Measurements from ENCODE around the gene BST2. TPM values are rescaled to one million over a fixed set of nuclear protein-coding genes. Genes with fewer than 3 reads are reported as not detected.

The BST2 gene
- total RNA-seq = 100 to 1,000 TPM in 2 of 4 donors, 10 to 100 TPM in 2; 61.5 to 153 (median 92.1) TPM

- no peak for TF ChIP-seq CTCF (IDR thresholded peaks at IDR 0.05; ENCODE audit: low read depth)
These were observed at the start of gene BST2 for GRCh38 chr19:17405250-17406045. TSS of gene BST2 (minus strand) at chr19:17405630. CDS start at chr19:17405575, 55 bp downstream.

GRCh38 chr19:17454576-17455071, 49.2 kb upstream of the BST2 start:
- no peak for TF ChIP-seq CTCF (IDR thresholded peaks at IDR 0.05; ENCODE audit: low read depth)

GRCh38 chr19:17451820-17452219, 46.4 kb upstream of the BST2 start:
- no peak for TF ChIP-seq CTCF (IDR thresholded peaks at IDR 0.05; ENCODE audit: low read depth)

GRCh38 chr19:17450264-17451075, 45.0 kb upstream of the BST2 start:
- no peak for TF ChIP-seq CTCF (IDR thresholded peaks at IDR 0.05; ENCODE audit: low read depth)

GRCh38 chr19:17448131-17448967, 42.9 kb upstream of the BST2 start, which contains the start of gene TMEM221:
TSS of gene TMEM221 (minus strand) at chr19:17448668. CDS start at chr19:17448462, 206 bp downstream.
- TF ChIP-seq CTCF (IDR thresholded peaks at IDR 0.05; ENCODE audit: low read depth) = no peak

GRCh38 chr19:17447704-17448130, 42.3 kb upstream of the BST2 start:
- no peak for TF ChIP-seq CTCF (IDR thresholded peaks at IDR 0.05; ENCODE audit: low read depth)

Data from subcutaneous adipose tissue (tissue), 4 donors.